SKM-1 (cell line): ENCODE results near the gene SCYGR4.
"Not testable (repeated sequence)": the region's sequence is repeated elsewhere in the genome, so short reads cannot be mapped to it uniquely, and the experiment has no call there.

Experiments used
- DNase-seq: peaks from one replicate; lab custom pipeline; 2025; ENCODE audit not compliant: unreplicated experiment; lab: John Stamatoyannopoulos, UW

Gene SCYGR4

GRCh38 chr2:227665189-227665940 lies 48.1 kb downstream of the SCYGR4 start:
- DNase-seq = no peak

GRCh38 chr2:227666631-227667170 lies 49.4 kb downstream of the SCYGR4 start, which contains the start of gene SCYGR5:
Gene SCYGR5, plus strand, starts transcription at chr2:227666804. Its CDS starts 0 bp downstream, at chr2:227666804.
- DNase-seq = not testable (repeated sequence)
